H1 (cell line): ENCODE measurements around the gene ZFR. TPM values are rescaled to one million over a fixed set of nuclear protein-coding genes. Genes with fewer than 3 reads are reported as not detected.

Experiments
- CTCF ChIA-PET: fragments of 300-600 bp; sonication (Branson Sonifier 250); formaldehyde crosslinking; loops from one replicate; lab custom pipeline; 2021; ENCODE audit not compliant: partially characterized antibody; lab: Charles Lee
- POLR2A ChIA-PET: fragments of 300-600 bp; sonication (Branson Sonifier 250); formaldehyde crosslinking; loops from one replicate; lab custom pipeline; 2021; ENCODE audit warnings: inconsistent platforms; ENCODE audit not compliant: partially characterized antibody; lab: Charles Lee
- DNase-seq, 2 experiments: peaks; one replicate each; pipeline versions ENCODE4 v3.0.0 to v3.0.0-alpha.2; 2010 to 2022; ENCODE audit warnings: low spot score in 2 of 2, low read depth in 1 of 2, mixed read lengths in 1 of 2
- FAIRE-seq: peaks from 2 replicates; lab custom pipeline; 2011; peaks lifted over from hg19 to GRCh38; lab: Jason Lieb, UNC
- H2AFZ ChIP-seq: 2 replicates; pipeline ENCODE4 v1.8.1; 2012; ENCODE audit warnings: low read length, inconsistent platforms
- H2AK5ac ChIP-seq: 2 replicates; pipeline ENCODE4 v1.6.1; 2013; ENCODE audit warnings: low read depth, low read length
- H2BK120ac ChIP-seq: replicated peaks from 2 replicates; pipeline ENCODE3; 2013; ENCODE audit warnings: low read depth, low read length, inconsistent platforms
- H2BK12ac ChIP-seq: 2 replicates; pipeline ENCODE4 v1.6.1; 2013; ENCODE audit warnings: low read depth, low read length
- H2BK15ac ChIP-seq: 2 replicates; pipeline ENCODE4 v1.6.1; 2013; ENCODE audit warnings: low read length
- H2BK20ac ChIP-seq: 2 replicates; pipeline ENCODE4 v1.6.1; 2013; ENCODE audit warnings: low read length
- H2BK5ac ChIP-seq: 2 replicates; pipeline ENCODE4 v1.6.1; 2013; ENCODE audit warnings: low read depth, low read length
- H3K14ac ChIP-seq: 2 replicates; pipeline ENCODE4 v1.6.1; 2013; ENCODE audit warnings: inconsistent platforms; ENCODE audit not compliant: insufficient read length
- H3K18ac ChIP-seq: 2 replicates; pipeline ENCODE4 v1.6.1; 2013; ENCODE audit warnings: low read length; ENCODE audit errors: extremely low read depth
- H3K23ac ChIP-seq: 2 replicates; pipeline ENCODE4 v1.6.1; 2013; ENCODE audit warnings: inconsistent platforms; ENCODE audit not compliant: insufficient read length
- H3K23me2 ChIP-seq: 2 replicates; pipeline ENCODE4 v1.6.1; 2013; ENCODE audit warnings: low read depth, low read length
- H3K27ac ChIP-seq: 2 replicates; pipeline ENCODE4 v1.6.1; 2011; ENCODE audit warnings: low read depth, low read length, inconsistent platforms
- H3K27me3 ChIP-seq, 4 experiments: replicated peaks in 1 of 4; 1 replicate in 1 of 4; 2 replicates in 3 of 4; pipeline versions ENCODE4 v1.6.1 to v1.8.1; 2011 to 2013; ENCODE audit warnings: low read length in 3 of 4, mild to moderate bottlenecking in 3 of 4, inconsistent platforms in 2 of 4, mixed read lengths in 2 of 4, moderate library complexity in 1 of 4; ENCODE audit not compliant: control insufficient read depth in 3 of 4, insufficient read depth in 3 of 4; ENCODE audit errors: extremely low read depth in 1 of 4
- H3K36me3 ChIP-seq, 4 experiments: 2 replicates each; pipeline versions ENCODE4 v1.6.1 to v1.8.1; 2011 to 2013; ENCODE audit warnings: mild to moderate bottlenecking in 4 of 4, low read length in 3 of 4, moderate library complexity in 2 of 4, control low read depth in 1 of 4, inconsistent platforms in 1 of 4; ENCODE audit not compliant: insufficient read depth in 4 of 4, control insufficient read depth in 2 of 4
- H3K4ac ChIP-seq: replicated peaks from 2 replicates; pipeline ENCODE3; 2013; ENCODE audit warnings: low read length, low read depth, mixed read lengths, inconsistent platforms; ENCODE audit not compliant: insufficient read length
- H3K4me1 ChIP-seq, 4 experiments: replicated peaks in 1 of 4; 1 replicate in 1 of 4; 2 replicates in 3 of 4; pipeline versions ENCODE4 v1.6.1 to v1.8.1; 2011 to 2013; ENCODE audit warnings: low read length in 3 of 4, inconsistent platforms in 2 of 4, mixed read lengths in 1 of 4; ENCODE audit not compliant: insufficient read depth in 4 of 4, control insufficient read depth in 3 of 4
- H3K4me2 ChIP-seq, 2 experiments: 2 replicates each; pipeline versions ENCODE4 v1.6.1 to v1.8.1; 2011 to 2013; ENCODE audit warnings: low read depth in 2 of 2, low read length in 2 of 2, control low read depth in 1 of 2, inconsistent platforms in 1 of 2, mild to moderate bottlenecking in 1 of 2; ENCODE audit not compliant: insufficient read depth in 1 of 2
- H3K4me3 ChIP-seq, 4 experiments: fragments of 200-600, 300-600 bp in 1 of 4; sonication (generic), shearing (Covaris generic), sonication (Bioruptor Twin) in 1 of 4; 2 replicates each; pipeline versions ENCODE4 v1.5.1 to v1.8.1; 2011 to 2016; ENCODE audit warnings: low read length in 4 of 4, low read depth in 3 of 4, control low read depth in 2 of 4, inconsistent platforms in 2 of 4, mild to moderate bottlenecking in 2 of 4, mixed read lengths in 1 of 4, moderate library complexity in 1 of 4; ENCODE audit not compliant: insufficient read depth in 2 of 4; ENCODE audit errors: extremely low read depth in 1 of 4
- H3K56ac ChIP-seq: replicated peaks from 2 replicates; pipeline ENCODE3; 2013; ENCODE audit warnings: low read depth, mild to moderate bottlenecking, mixed read lengths, low read length, inconsistent platforms; ENCODE audit not compliant: insufficient read length
- H3K79me1 ChIP-seq: 2 replicates; pipeline ENCODE4 v1.6.1; 2013; ENCODE audit warnings: low read depth, low read length, control low read depth
- H3K79me2 ChIP-seq, 2 experiments: 2 replicates each; pipeline versions ENCODE4 v1.6.1 to v1.8.1; 2012 to 2013; ENCODE audit warnings: low read length in 2 of 2, mild to moderate bottlenecking in 2 of 2, inconsistent platforms in 1 of 2; ENCODE audit not compliant: insufficient read depth in 2 of 2, control insufficient read depth in 1 of 2
- H3K9ac ChIP-seq, 4 experiments: replicated peaks in 1 of 4; 1 replicate in 1 of 4; 2 replicates in 3 of 4; pipeline versions ENCODE4 v1.6.1 to v1.8.1; 2011 to 2013; ENCODE audit warnings: low read depth in 3 of 4, low read length in 3 of 4, control low read depth in 2 of 4, mild to moderate bottlenecking in 2 of 4, moderate library complexity in 2 of 4, inconsistent platforms in 1 of 4; ENCODE audit errors: extremely low read depth in 1 of 4
- H3K9me3 ChIP-seq, 2 experiments: 2 replicates each; pipeline versions ENCODE4 v1.6.1 to v1.8.1; 2012 to 2013; ENCODE audit warnings: mild to moderate bottlenecking in 2 of 2, moderate library complexity in 2 of 2, control low read depth in 1 of 2, inconsistent platforms in 1 of 2, low read depth in 1 of 2, low read length in 1 of 2, mixed read lengths in 1 of 2; ENCODE audit not compliant: insufficient read depth in 2 of 2
- H4K20me1 ChIP-seq, 2 experiments: replicated peaks in 1 of 2; 2 replicates each; pipeline versions ENCODE3 to v1.8.1; 2011 to 2013; ENCODE audit warnings: inconsistent platforms in 2 of 2, low read length in 2 of 2, mild to moderate bottlenecking in 1 of 2; ENCODE audit not compliant: insufficient read depth in 2 of 2, control insufficient read depth in 1 of 2
- H4K5ac ChIP-seq: 2 replicates; pipeline ENCODE4 v1.6.1; 2013; ENCODE audit warnings: low read length, low read depth, mixed read lengths, inconsistent platforms; ENCODE audit not compliant: insufficient read length
- H4K8ac ChIP-seq: 2 replicates; pipeline ENCODE4 v1.8.0; 2013; ENCODE audit warnings: mild to moderate bottlenecking, moderate library complexity, low read length, inconsistent platforms; ENCODE audit not compliant: insufficient read depth; ENCODE audit errors: extremely low read depth
- H4K91ac ChIP-seq: replicated peaks from 2 replicates; pipeline ENCODE3; 2013; ENCODE audit warnings: low read length, mixed read lengths, inconsistent platforms; ENCODE audit not compliant: insufficient read length
- ASH2L ChIP-seq: fragments of 200-600, 300-600 bp; sonication (generic); IDR thresholded peaks from one replicate; pipeline ENCODE4 v1.7.1; 2017; ENCODE audit warnings: low read length
- KDM5A ChIP-seq: fragments of 200-600 bp; IDR thresholded peaks from 2 replicates; pipeline ENCODE4 v1.7.1; 2012; ENCODE audit warnings: mild to moderate bottlenecking, low read length, inconsistent platforms, mixed read lengths
- RAD21 ChIP-seq, 2 experiments: IDR thresholded peaks in 1 of 2; conservative IDR thresholded peaks in 1 of 2; 2 replicates each; pipeline ENCODE4 v1.6.1; 2011; ENCODE audit warnings: low read depth in 2 of 2, low read length in 2 of 2, improper control_type of control experiment in 1 of 2, inconsistent platforms in 1 of 2, mild to moderate bottlenecking in 1 of 2, moderate library complexity in 1 of 2
- TCF12 ChIP-seq: IDR thresholded peaks from 2 replicates; pipeline ENCODE4 v1.6.1; 2011; ENCODE audit warnings: low read depth, mild to moderate bottlenecking, low read length
- WGBS, 2 experiments: shearing (Covaris generic) in 1 of 2; methylation state at CpG; one replicate each; pipeline versions ENCODE4 v1.1.6 to v1.1.7; 2013 to 2015; ENCODE audit warnings: low lambda C conversion rate in 2 of 2, mixed read lengths in 2 of 2, inconsistent platforms in 1 of 2, low coverage in 1 of 2, missing lambda C conversion rate in 1 of 2; ENCODE audit not compliant: insufficient replicate concordance in 2 of 2, insufficient coverage in 1 of 2, insufficient read length in 1 of 2; ENCODE audit errors: extremely low coverage in 1 of 2, missing lambda C conversion rate in 1 of 2; 5-methylcytosine and 5-hydroxymethylcytosine counted together
- polyA plus RNA-seq, 7 experiments: library from polyadenylated mRNA; depleted of rRNA in 3 of 7; stranded (reverse) in 5 of 7; unstranded in 2 of 7; fragments of >200 nt in 5 of 7; fragments of 200-250 nt in 2 of 7; gene quantifications; 1 replicate in 5 of 7; 2 replicates in 1 of 7; 4 replicates in 1 of 7; pipeline versions ENCODE4 v1.2.1 to v1.2.3, GENCODE V29; 2011 to 2013; ENCODE audit warnings: missing spikeins in 2 of 7, mixed read lengths in 2 of 7
- total RNA-seq: library from RNA; stranded (reverse); fragmentation: NEBNext Ultra II Directional; extraction: Animal tissue kit (Norgen Biotek cat#: 25700); gene quantifications from 2 replicates; pipeline ENCODE4 v1.2.1, GENCODE V29; 2021
- TF ChIP-seq, protein P1 (sequence below), 3 experiments: IDR thresholded peaks; 1 replicate in 2 of 3; 2 replicates in 1 of 3; pipeline versions ENCODE4 v1.5.1 to v1.6.1; 2011; ENCODE audit warnings: low read length in 3 of 3, mild to moderate bottlenecking in 3 of 3, inconsistent platforms in 2 of 3, low read depth in 1 of 3, moderate library complexity in 1 of 3; ENCODE audit not compliant: insufficient read depth in 1 of 3; ENCODE audit errors: control extremely low read depth in 1 of 3

The ZFR gene
- total and polyA plus RNA-seq, 2 of the 8 experiments (the other 6 are each of a cell fraction or from before 2014, with no cell fraction given), result 68.8 to 92.7 TPM

DNA sequence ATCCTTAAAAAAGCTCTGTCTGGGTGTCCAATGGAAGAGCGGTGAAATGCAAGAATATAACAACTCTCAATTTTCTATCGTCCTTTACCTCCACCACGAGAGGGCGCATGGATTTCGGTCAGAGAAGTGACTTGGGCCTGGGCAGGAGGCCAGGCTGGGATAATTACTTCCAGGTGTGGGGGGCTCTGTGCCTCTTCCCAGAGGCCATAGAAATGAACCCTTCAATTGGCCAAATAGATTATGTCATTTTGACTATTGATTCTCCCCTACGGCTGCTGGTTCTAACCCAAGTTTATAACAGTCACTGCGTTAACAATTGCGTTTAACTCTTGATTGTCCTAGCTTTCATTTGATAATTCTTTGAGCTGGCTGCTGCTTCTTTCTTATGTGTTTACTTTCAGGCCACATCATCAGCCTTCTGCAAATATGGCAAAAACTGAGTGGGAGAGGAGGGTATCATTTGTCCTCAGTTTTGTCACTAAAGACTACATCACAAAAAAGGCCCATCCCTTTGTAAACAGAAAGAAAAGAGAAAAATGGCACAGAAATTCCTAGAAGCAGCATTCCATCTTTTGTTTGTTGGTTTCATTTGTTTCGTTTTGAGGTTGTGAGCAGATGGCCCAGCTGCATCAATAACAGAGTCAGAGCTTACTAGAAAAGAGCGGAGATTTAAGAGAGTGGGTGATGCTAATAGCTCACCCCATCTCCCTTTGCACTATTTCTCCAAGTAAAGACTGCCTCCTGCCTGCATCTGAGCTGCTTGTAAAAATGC is 45.4 kb upstream of the ZFR start:
- Histone ChIP-seq H3K27ac (no peak overlapping the region), H4K20me1 (no peaks in the 10 kb centered on the region), H3K4ac (no peak overlapping the region), H3K14ac (no peak overlapping the region), H3K79me1 (no peaks in the 10 kb centered on the region), H3K9ac (no peak overlapping the region), H3K23me2 (no peaks in the 10 kb centered on the region)
- TF ChIP-seq, protein P1, sequence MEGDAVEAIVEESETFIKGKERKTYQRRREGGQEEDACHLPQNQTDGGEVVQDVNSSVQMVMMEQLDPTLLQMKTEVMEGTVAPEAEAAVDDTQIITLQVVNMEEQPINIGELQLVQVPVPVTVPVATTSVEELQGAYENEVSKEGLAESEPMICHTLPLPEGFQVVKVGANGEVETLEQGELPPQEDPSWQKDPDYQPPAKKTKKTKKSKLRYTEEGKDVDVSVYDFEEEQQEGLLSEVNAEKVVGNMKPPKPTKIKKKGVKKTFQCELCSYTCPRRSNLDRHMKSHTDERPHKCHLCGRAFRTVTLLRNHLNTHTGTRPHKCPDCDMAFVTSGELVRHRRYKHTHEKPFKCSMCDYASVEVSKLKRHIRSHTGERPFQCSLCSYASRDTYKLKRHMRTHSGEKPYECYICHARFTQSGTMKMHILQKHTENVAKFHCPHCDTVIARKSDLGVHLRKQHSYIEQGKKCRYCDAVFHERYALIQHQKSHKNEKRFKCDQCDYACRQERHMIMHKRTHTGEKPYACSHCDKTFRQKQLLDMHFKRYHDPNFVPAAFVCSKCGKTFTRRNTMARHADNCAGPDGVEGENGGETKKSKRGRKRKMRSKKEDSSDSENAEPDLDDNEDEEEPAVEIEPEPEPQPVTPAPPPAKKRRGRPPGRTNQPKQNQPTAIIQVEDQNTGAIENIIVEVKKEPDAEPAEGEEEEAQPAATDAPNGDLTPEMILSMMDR (IDR thresholded peaks at IDR 0.05; ENCODE audit: control extremely low read depth in 1 of 3, insufficient read depth in 1 of 3, low read depth in 1 of 3, low read length in 3 of 3), result peak; percentile 53 to 76 (median 75)
- TF ChIP-seq ASH2L (peak; percentile 15), TCF12 (0 out of 2 replicates have a peak, but pooled peaks have one; percentile 31), RAD21 (IDR thresholded peaks at IDR 0.05 in 1 of 2, conservative IDR thresholded peaks at IDR 0.05 in 1 of 2; ENCODE audit: low read depth in 2 of 2, low read length in 2 of 2) (peak; percentile 80 to 85), KDM5A (no peak)
- TF ChIP-seq, all 59 proteins: peak for 4
- no peak overlapping the region for H2BK20ac ChIP-seq
- no peak overlapping the region for H2BK5ac ChIP-seq
- DNase-seq (peak; percentile 23 to 85), FAIRE-seq (peak; percentile 76)
- no peak overlapping the region for H2BK12ac ChIP-seq
- POLR2A ChIA-PET, result interaction anchor here (0.6 to 2.8 kb wide), 6 partner anchors 10 to 100 kb away, joined by 3 to 14 read pairs (median 4); no protein-coding TSS in a partner anchor
- CTCF ChIA-PET, result interaction anchor here (0.7 to 8.8 kb wide), 50 partner anchors 10 to 959 kb away, joined by 3 to 158 read pairs (median 4); partner anchors contain the start of gene SUB1
- H3K18ac ChIP-seq, result no peak overlapping the region
- no peak overlapping the region for H2AK5ac ChIP-seq
- no peak overlapping the region for H4K5ac ChIP-seq
- no peak overlapping the region for H2BK120ac ChIP-seq
- no peak overlapping the region for H2BK15ac ChIP-seq
- no peak overlapping the region for H3K4me2 ChIP-seq
- no peaks in the 10 kb centered on the region for H3K36me3 ChIP-seq
- 43% methylated on average over 10 of the region's 10 CpGs; no CpG with 5 or more reads in 1 of the 2 experiments for WGBS, 2 experiments
- H3K79me2 ChIP-seq, result no peaks in the 10 kb centered on the region
- H4K91ac ChIP-seq, result no peak overlapping the region
- no peak overlapping the region for H3K4me3 ChIP-seq
- no peaks in the 10 kb centered on the region for H3K4me1 ChIP-seq
- no peaks in the 10 kb centered on the region for H3K27me3 ChIP-seq
- H3K9me3 ChIP-seq, result no peaks in the 10 kb centered on the region
- H3K56ac ChIP-seq, result no peak overlapping the region
- no peak overlapping the region for H3K23ac ChIP-seq
- H2AFZ ChIP-seq, result no peak overlapping the region
- no peak overlapping the region for H4K8ac ChIP-seq
